Ishikawa (cell line): ENCODE measurements around the gene FBXO28.

Experiments used
- CEBPB ChIP-seq: IDR thresholded peaks from 2 replicates; pipeline ENCODE4 v1.6.1; 2012
- CREB1 ChIP-seq: IDR thresholded peaks from 2 replicates; pipeline ENCODE4 v1.6.1; 2012; ENCODE audit warnings: low read depth
- EP300 ChIP-seq: IDR thresholded peaks from 2 replicates; pipeline ENCODE4 v1.6.1; 2012; ENCODE audit warnings: borderline replicate concordance
- FOXM1 ChIP-seq: IDR thresholded peaks from 2 replicates; pipeline ENCODE4 v1.6.1; 2012; ENCODE audit warnings: low read depth, borderline replicate concordance
- MAX ChIP-seq: IDR thresholded peaks from 2 replicates; pipeline ENCODE4 v1.6.1; 2012
- NFIC ChIP-seq: IDR thresholded peaks from 2 replicates; pipeline ENCODE4 v1.6.1; 2012
- RAD21 ChIP-seq: IDR thresholded peaks from 2 replicates; pipeline ENCODE4 v1.6.1; 2012; ENCODE audit warnings: low read depth
- USF1 ChIP-seq: IDR thresholded peaks from 2 replicates; pipeline ENCODE4 v1.6.1; 2012

GRCh38 chr1:224178894-224179293 is 65.0 kb downstream of the FBXO28 start:
- TF ChIP-seq MAX (no peak), CEBPB (no peak), EP300 (no peak), USF1 (no peak), RAD21 (no peak), CREB1 (no peak), NFIC (no peak), FOXM1 (no peak)
